ENCODE measurements around the gene IL32.
"Not testable (repeated sequence)": the region's sequence is repeated elsewhere in the genome, so short reads cannot be mapped to it uniquely, and the experiment has no call there.

GRCh38 chr16:3069146-3069545, 3.7 kb downstream of the IL32 start:
- TF ChIP-seq, protein P1, sequence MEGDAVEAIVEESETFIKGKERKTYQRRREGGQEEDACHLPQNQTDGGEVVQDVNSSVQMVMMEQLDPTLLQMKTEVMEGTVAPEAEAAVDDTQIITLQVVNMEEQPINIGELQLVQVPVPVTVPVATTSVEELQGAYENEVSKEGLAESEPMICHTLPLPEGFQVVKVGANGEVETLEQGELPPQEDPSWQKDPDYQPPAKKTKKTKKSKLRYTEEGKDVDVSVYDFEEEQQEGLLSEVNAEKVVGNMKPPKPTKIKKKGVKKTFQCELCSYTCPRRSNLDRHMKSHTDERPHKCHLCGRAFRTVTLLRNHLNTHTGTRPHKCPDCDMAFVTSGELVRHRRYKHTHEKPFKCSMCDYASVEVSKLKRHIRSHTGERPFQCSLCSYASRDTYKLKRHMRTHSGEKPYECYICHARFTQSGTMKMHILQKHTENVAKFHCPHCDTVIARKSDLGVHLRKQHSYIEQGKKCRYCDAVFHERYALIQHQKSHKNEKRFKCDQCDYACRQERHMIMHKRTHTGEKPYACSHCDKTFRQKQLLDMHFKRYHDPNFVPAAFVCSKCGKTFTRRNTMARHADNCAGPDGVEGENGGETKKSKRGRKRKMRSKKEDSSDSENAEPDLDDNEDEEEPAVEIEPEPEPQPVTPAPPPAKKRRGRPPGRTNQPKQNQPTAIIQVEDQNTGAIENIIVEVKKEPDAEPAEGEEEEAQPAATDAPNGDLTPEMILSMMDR (IDR thresholded peaks at IDR 0.05; ENCODE audit: borderline replicate concordance, extremely low read depth, low read length, poor library complexity, severe bottlenecking), result not testable (repeated sequence)
- not testable (repeated sequence) for TF ChIP-seq EZH2 (IDR thresholded peaks at IDR 0.05; ENCODE audit: borderline replicate concordance, low read depth, low read length, severe bottlenecking)
